SU-DHL-6 (cell line): ENCODE measurements around the gene PPT2.

ENCODE experiments used
- H2AFZ ChIP-seq: fragments of 200-600 bp; sonication (generic); 2 replicates; pipeline ENCODE4 v1.6.1; 2014; ENCODE audit warnings: low read depth, mild to moderate bottlenecking, moderate library complexity, mixed read lengths, antibody characterized with exemption, low read length; ENCODE audit not compliant: severe bottlenecking
- H3F3A ChIP-seq: fragments of 200-600 bp; shearing (Covaris generic); 2 replicates; pipeline ENCODE4 v1.6.0; 2016; ENCODE audit warnings: antibody characterized with exemption, mild to moderate bottlenecking; ENCODE audit not compliant: insufficient read depth
- H3K27ac ChIP-seq: fragments of 200-600 bp; sonication (generic); 2 replicates; pipeline ENCODE4 v1.5.1; 2016; ENCODE audit warnings: low read depth, mild to moderate bottlenecking, low read length, moderate library complexity, mixed read lengths
- H3K27me3 ChIP-seq: fragments of 200-600 bp; sonication (generic), shearing (Covaris generic); 2 replicates; pipeline ENCODE4 v1.6.0; 2014; ENCODE audit warnings: mild to moderate bottlenecking, low read length
- H3K36me3 ChIP-seq: fragments of 200-600 bp; sonication (generic); 2 replicates; pipeline ENCODE4 v1.6.1; 2014; ENCODE audit warnings: mild to moderate bottlenecking, low read length, mixed read lengths
- H3K4me2 ChIP-seq: fragments of 300-600, 200-600 bp; shearing (Covaris generic), sonication (generic); 2 replicates; pipeline ENCODE4 v1.6.0; 2014; ENCODE audit warnings: low read length, low read depth, mild to moderate bottlenecking; ENCODE audit not compliant: poor library complexity, severe bottlenecking
- H3K4me3 ChIP-seq: fragments of 200-600 bp; sonication (generic); 2 replicates; pipeline ENCODE4 v1.5.1; 2014; ENCODE audit warnings: antibody characterized with exemption, low read length, mild to moderate bottlenecking, mixed read lengths; ENCODE audit not compliant: insufficient read depth, poor library complexity, severe bottlenecking
- H3K79me2 ChIP-seq: fragments of 200-600 bp; sonication (generic); 2 replicates; pipeline ENCODE4 v1.6.1; 2014; ENCODE audit warnings: mild to moderate bottlenecking, low read length, moderate library complexity; ENCODE audit not compliant: insufficient read depth
- H3K9ac ChIP-seq: fragments of 200-600 bp; sonication (generic); 2 replicates; pipeline ENCODE4 v1.7.0; 2014; ENCODE audit warnings: mild to moderate bottlenecking, low read length
- H3K9me2 ChIP-seq: fragments of 200-600 bp; sonication (generic); replicated peaks from 2 replicates; pipeline ENCODE4 v1.6.1; 2014; ENCODE audit warnings: low read length; ENCODE audit not compliant: insufficient read depth
- H3K9me3 ChIP-seq: fragments of 200-600 bp; sonication (generic); 2 replicates; pipeline ENCODE4 v1.6.1; 2014; ENCODE audit warnings: low read length, mixed read lengths; ENCODE audit not compliant: insufficient read depth
- H4K20me1 ChIP-seq: fragments of 200-600 bp; sonication (generic); 2 replicates; pipeline ENCODE4 v1.6.1; 2014; ENCODE audit warnings: low read depth, mild to moderate bottlenecking, antibody characterized with exemption, low read length, moderate library complexity, mixed read lengths
- EZH2phosphoT487 ChIP-seq: fragments of 200-600 bp; sonication (generic), shearing (Covaris generic); conservative IDR thresholded peaks from 2 replicates; pipeline ENCODE4 v1.6.1; 2018; ENCODE audit warnings: mild to moderate bottlenecking, antibody characterized with exemption, low read length, moderate library complexity, mixed read lengths
- TF ChIP-seq, protein P1 (sequence below): fragments of 200-600 bp; sonication (generic); IDR thresholded peaks from one replicate; pipeline ENCODE4 v1.5.1; 2017; ENCODE audit warnings: antibody characterized with exemption, mild to moderate bottlenecking, low read length, moderate library complexity; ENCODE audit not compliant: insufficient read depth, poor library complexity, severe bottlenecking

PPT2 gene

DNA sequence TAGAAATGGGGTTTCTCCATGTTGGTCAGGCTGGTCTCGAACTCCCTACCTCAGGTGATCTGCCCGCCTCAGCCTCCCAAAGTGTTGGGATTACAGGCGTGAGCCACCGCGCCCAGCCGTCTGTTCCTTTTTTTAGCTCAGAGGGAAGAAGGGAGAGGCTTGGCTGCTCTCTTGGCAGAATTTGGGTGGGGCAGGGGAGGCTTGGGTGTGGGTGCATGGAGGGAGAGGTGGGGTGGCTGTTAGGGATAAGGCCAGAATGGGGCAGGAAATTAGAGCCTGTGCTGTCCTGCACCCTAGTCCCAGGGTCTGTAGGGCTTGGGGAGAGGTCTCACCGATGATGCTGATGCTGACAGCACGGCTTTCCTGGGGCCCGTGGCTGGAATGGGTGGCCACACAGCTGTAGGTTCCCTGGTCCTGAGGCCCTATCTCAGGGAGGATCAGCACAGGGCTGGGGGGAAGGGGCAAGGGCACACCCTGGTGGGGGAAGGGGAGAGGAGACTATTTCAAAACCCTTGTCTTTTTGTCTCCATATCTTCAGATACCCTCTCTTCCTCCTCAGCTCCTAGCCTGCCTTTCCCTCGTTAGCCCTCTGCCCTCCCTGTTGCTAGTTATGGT lies 28.1 kb downstream of the PPT2 start:
- H3F3A ChIP-seq: peaks cover 7% of the 10 kb centered on the region
- no peak overlapping the region for H2AFZ ChIP-seq
- H3K9me3 ChIP-seq: no peaks in the 10 kb centered on the region
- no peaks in the 10 kb centered on the region for H4K20me1 ChIP-seq
- no peak overlapping the region for H3K9ac ChIP-seq
- no peaks in the 10 kb centered on the region for H3K36me3 ChIP-seq
- H3K4me3 ChIP-seq: no peak overlapping the region
- H3K4me2 ChIP-seq: no peak overlapping the region
- TF ChIP-seq, protein P1, sequence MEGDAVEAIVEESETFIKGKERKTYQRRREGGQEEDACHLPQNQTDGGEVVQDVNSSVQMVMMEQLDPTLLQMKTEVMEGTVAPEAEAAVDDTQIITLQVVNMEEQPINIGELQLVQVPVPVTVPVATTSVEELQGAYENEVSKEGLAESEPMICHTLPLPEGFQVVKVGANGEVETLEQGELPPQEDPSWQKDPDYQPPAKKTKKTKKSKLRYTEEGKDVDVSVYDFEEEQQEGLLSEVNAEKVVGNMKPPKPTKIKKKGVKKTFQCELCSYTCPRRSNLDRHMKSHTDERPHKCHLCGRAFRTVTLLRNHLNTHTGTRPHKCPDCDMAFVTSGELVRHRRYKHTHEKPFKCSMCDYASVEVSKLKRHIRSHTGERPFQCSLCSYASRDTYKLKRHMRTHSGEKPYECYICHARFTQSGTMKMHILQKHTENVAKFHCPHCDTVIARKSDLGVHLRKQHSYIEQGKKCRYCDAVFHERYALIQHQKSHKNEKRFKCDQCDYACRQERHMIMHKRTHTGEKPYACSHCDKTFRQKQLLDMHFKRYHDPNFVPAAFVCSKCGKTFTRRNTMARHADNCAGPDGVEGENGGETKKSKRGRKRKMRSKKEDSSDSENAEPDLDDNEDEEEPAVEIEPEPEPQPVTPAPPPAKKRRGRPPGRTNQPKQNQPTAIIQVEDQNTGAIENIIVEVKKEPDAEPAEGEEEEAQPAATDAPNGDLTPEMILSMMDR: no peak
- TF ChIP-seq EZH2phosphoT487: no peak
- H3K27ac ChIP-seq: no peak overlapping the region
- no peaks in the 10 kb centered on the region for H3K27me3 ChIP-seq
- no peaks in the 10 kb centered on the region for H3K9me2 ChIP-seq
- peaks cover 12% of the 10 kb centered on the region for H3K79me2 ChIP-seq

DNA sequence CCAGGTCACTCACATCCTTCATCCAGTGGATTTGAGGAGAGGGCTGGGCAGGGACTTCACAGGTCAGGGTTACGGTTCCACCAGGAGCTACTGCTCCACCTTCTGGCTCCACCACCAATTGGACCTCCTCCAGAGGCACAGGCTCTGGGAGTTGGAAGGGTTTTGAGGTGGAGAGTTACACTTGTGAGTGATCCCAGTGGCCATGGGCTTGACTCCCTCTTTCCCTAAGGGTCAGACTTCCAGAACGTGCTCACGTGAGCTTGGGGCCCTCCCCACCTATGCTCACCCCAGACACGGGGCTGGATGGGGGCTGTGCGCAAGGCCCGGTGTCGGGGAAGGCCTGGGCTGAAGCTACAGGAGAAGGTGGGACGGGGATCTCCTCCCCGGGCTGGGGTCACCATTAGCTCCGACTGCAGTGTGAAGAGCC lies 28.6 kb downstream of the PPT2 start:
- Histone ChIP-seq H3F3A (peaks cover 2% of the 10 kb centered on the region), H3K27ac (no peak overlapping the region), H3K9me3 (no peaks in the 10 kb centered on the region), H3K4me3 (no peak overlapping the region), H2AFZ (no peak overlapping the region), H3K79me2 (peaks cover 12% of the 10 kb centered on the region), H3K36me3 (no peaks in the 10 kb centered on the region), H3K4me2 (no peak overlapping the region), H4K20me1 (no peaks in the 10 kb centered on the region), H3K9me2 (no peaks in the 10 kb centered on the region), H3K27me3 (no peaks in the 10 kb centered on the region), H3K9ac (no peak overlapping the region)
- no peak for TF ChIP-seq EZH2phosphoT487
- TF ChIP-seq, protein P1: no peak

DNA sequence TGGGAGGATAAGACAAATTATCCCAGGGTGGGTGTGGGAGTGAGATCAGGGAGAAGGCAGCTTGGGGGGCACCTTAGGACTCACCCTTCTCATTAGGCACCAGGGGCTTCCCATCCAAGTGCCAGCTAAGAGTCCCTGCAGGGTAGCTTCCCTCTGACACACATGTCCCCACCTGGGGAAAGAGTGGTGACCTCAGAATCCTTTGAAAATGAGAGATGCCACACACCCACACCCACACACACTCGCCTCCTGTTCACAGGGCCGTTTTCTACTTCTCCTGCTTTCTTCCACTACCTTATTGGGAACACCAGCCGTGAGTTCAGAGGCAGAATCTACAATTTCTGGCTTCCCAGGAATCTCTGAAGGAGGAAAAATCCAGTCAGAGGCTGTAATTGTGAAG lies 29.1 kb downstream of the PPT2 start:
- no peak overlapping the region for H3K27ac ChIP-seq

More for the DNA sequence above, 29.1 kb downstream of the PPT2 start:
- no peak overlapping the region for H3K4me2 ChIP-seq
- H3K9me3 ChIP-seq: no peaks in the 10 kb centered on the region
- peaks cover 12% of the 10 kb centered on the region for H3K79me2 ChIP-seq
- H3K9ac ChIP-seq: no peak overlapping the region
- no peaks in the 10 kb centered on the region for H3K36me3 ChIP-seq
- H3K9me2 ChIP-seq: no peaks in the 10 kb centered on the region
- no peaks in the 10 kb centered on the region for H4K20me1 ChIP-seq
- no peaks in the 10 kb centered on the region for H3F3A ChIP-seq
- H3K4me3 ChIP-seq: no peak overlapping the region
- H2AFZ ChIP-seq: no peak overlapping the region
- TF ChIP-seq EZH2phosphoT487: no peak
- TF ChIP-seq, protein P1: no peak
- no peaks in the 10 kb centered on the region for H3K27me3 ChIP-seq
